ENCODE results near the gene CAMLG.

Gene CAMLG

DNA sequence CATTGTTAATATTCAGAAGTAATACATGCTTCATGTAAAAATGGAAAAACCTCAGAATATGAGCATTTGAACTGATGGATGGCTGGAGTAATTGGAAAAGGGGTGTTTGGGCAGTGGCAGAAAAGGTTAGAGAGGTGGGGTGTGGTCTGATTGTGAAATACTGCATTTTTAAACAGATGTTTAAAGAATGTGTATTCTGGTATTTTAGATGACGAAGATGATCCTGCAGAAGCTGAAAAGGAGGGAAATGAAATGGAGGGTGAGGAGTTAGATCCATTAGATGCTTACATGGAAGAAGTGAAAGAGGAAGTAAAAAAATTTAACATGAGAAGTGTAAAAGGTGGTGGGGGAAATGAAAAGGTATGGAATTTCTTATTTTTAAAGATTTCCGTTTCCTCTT is 39.0 kb downstream of the CAMLG start:
- no peak for DNase-seq (ENCODE audit: low read depth in 2 of 3, low spot score in 1 of 3)

DNA sequence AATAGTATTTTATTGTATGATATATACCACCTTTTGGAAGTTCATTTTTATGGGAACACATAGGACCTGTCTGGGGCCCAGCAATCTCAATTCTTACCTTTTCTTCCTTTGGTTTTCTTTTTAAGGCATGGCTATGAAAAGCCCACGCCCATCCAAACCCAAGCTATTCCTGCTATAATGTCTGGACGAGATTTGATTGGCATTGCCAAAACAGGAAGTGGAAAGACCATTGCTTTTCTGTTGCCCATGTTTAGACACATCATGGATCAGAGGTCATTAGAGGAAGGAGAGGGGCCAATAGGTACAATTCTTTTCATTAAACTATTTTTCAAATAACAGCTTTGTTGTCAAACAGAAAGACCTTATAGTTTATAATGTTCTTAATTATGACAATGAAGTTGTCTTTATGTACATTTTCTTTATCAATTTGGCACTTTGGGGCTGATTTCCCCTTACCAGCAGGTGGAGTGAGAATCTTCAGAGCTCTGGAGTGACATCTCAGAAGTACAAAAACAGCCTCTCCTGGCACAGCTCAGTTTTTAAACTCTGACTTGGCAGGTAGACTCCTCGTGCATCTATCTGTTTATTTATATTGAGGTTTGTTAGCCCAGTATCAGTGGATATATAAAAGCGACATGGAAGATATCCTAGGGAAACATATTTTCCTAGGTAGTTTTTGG is 46.0 kb downstream of the CAMLG start:
- DNase-seq (ENCODE audit: low read depth in 2 of 3, low spot score in 1 of 3): no peak

DNA sequence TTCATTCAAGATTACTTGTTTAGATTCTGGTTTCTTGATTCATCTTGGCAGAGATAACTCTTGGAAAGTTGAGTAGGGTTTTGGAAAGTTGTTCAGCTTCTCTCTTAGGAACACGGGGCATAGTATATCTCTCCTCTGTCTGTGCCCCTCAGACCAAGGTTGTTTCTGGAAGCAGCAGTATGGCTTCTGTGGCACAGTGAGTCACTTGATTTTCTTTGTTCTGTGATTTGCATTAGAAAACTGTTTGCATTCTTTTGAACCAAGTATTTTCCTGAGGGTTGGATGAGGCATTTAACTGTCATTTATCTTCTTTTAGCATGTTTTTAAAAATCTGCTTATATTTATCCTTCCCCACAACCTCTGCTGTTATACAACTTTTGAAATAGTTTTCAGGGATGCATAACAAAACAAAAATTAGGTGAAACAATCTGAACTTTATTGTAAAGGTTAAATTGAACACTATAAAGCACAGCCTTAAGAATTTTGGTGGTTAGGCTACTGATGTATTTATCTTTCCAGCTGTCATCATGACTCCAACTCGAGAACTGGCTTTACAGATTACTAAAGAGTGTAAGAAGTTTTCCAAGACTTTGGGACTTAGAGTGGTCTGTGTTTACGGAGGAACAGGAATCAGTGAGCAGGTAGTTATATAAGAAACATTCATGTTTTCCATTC is 46.7 kb downstream of the CAMLG start:
- no peak for DNase-seq (ENCODE audit: low read depth in 2 of 3, low spot score in 1 of 3)

- DNase-seq (ENCODE audit: low read depth in 2 of 3, low spot score in 1 of 3): no peak
Observed at GRCh38 chr5:134787692-134788091, 49.3 kb downstream of the CAMLG start.

GRCh38 chr5:134791580-134791979 is 53.2 kb downstream of the CAMLG start:
- DNase-seq (ENCODE audit: low read depth in 2 of 3, low spot score in 1 of 3): no peak

GRCh38 chr5:134792286-134792685 is 53.9 kb downstream of the CAMLG start:
- no peak for DNase-seq (ENCODE audit: low read depth in 2 of 3, low spot score in 1 of 3)

GRCh38 chr5:134793111-134793510 is 54.8 kb downstream of the CAMLG start:
- no peak for DNase-seq (ENCODE audit: low read depth in 2 of 3, low spot score in 1 of 3)

GRCh38 chr5:134794082-134794481 is 55.7 kb downstream of the CAMLG start:
- no peak for DNase-seq (ENCODE audit: low read depth in 2 of 3, low spot score in 1 of 3)

DNA sequence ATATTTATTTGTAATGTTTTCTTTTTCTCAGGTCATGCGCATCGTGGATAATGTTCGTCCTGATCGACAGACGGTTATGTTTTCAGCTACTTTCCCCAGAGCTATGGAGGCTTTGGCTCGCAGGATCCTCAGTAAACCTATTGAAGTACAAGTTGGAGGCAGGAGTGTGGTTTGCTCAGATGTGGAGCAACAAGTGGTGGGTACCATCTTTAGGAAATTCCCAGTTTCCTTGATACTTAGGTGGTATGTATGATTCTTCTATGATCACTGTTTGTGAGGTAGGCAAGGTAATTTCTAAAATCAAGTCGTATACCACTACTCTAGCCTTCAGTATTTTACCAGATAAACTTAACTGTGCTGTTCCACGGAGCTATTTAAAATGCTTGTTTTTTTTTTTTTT is 56.5 kb downstream of the CAMLG start:
- no peak for DNase-seq (ENCODE audit: low read depth in 2 of 3, low spot score in 1 of 3)

DNA sequence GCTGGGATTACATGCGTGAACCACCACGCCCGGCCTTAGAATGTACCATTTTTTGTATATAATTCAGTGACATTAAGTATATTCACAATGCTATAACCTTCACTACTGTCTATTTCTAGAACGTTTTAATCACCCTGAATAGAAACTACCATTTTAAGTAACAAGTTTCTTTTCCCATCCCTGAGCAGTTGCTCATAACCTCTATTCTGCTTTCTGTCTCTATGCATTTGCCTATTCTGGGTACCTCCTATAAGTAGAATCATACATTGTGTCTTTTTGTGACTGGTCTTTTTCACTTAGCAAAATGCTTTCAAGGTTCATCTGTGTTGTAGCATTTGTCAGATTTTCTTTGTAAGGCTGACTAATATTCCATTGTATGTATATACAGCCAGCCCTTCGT is 60.1 kb downstream of the CAMLG start:
- no peak for DNase-seq (ENCODE audit: low read depth in 2 of 3, low spot score in 1 of 3)

All from stimulated activated CD4-positive, alpha-beta T cell treated with anti-CD3 and anti-CD28 coated beads, Interleukin-12 subunit alpha, Interleukin-12 subunit beta, amount 100 ng/mL, for 48 hours (primary cell).